HepG2 (cell line): ENCODE measurements around the gene OR1F1. TPM values are rescaled to one million over a fixed set of nuclear protein-coding genes. Genes with fewer than 3 reads are reported as not detected.

ENCODE experiments used
- ATAC-seq: fragments of 200-7000 bp; cut with Tn5 transposase; 3 replicates; pipeline ENCODE4 v1.9.1; 2020; ENCODE audit warnings: mild to moderate bottlenecking, moderate library complexity
- BruUV-seq: library from RNA; stranded (reverse); fragments of 400-500 nt; replicated peaks from 2 replicates; lab custom pipeline; 2021; lab: Mats Ljungman, UMichigan
- CTCF ChIA-PET: fragments of 300-600 bp; formaldehyde crosslinking; extraction: SDS; loops from one replicate; lab custom pipeline; 2021; ENCODE audit warnings: low total read pairs, inconsistent platforms, low intra/inter-chr PET ratio; lab: Yijun Ruan, JAX
- POLR2A ChIA-PET: fragments of 350-600 bp; sonication (Branson Sonifier 250); formaldehyde crosslinking; loops from one replicate; lab custom pipeline; 2020; ENCODE audit warnings: antibody characterized with exemption, inconsistent platforms; lab: Yijun Ruan, JAX
- DNase-seq: peaks from one replicate; pipeline ENCODE4 v3.0.0-alpha.2; 2015; ENCODE audit warnings: low spot score
- FAIRE-seq: peaks from 3 replicates; lab custom pipeline; 2011; peaks lifted over from hg19 to GRCh38; lab: Jason Lieb, UNC
- H2AFZ ChIP-seq: one replicate; pipeline ENCODE4 v1.6.1; 2011; ENCODE audit warnings: low read length, inconsistent platforms
- H3K27ac ChIP-seq: fragments of 300-600 bp; 3 replicates; pipeline ENCODE4 v1.8.0; 2011; ENCODE audit warnings: mixed run types, mild to moderate bottlenecking, mixed read lengths, low read length, inconsistent platforms; ENCODE audit not compliant: insufficient read depth; ENCODE audit errors: extremely low read length
- H3K27me3 ChIP-seq, 2 experiments: fragments of 200-600 bp in 1 of 2; 2 replicates in 1 of 2; 3 replicates in 1 of 2; pipeline versions ENCODE4 v1.6.0 to v1.8.0; 2011; ENCODE audit warnings: low read length in 2 of 2, mild to moderate bottlenecking in 2 of 2, moderate library complexity in 2 of 2, inconsistent platforms in 1 of 2; ENCODE audit not compliant: insufficient read depth in 2 of 2, control insufficient read depth in 1 of 2
- H3K36me3 ChIP-seq, 2 experiments: fragments of 200-600 bp in 1 of 2; replicated peaks in 1 of 2; 2 replicates in 1 of 2; 3 replicates in 1 of 2; pipeline versions ENCODE4 v1.5.1 to v1.8.0; 2011; ENCODE audit warnings: low read length in 2 of 2, inconsistent platforms in 1 of 2; ENCODE audit not compliant: insufficient read depth in 2 of 2, control insufficient read depth in 1 of 2
- H3K4me1 ChIP-seq: 2 replicates; pipeline ENCODE4 v1.5.1; 2012; ENCODE audit warnings: low read length, inconsistent platforms; ENCODE audit not compliant: insufficient read depth
- H3K4me2 ChIP-seq: 2 replicates; pipeline ENCODE4 v1.6.0; 2011; ENCODE audit warnings: low read depth, low read length, inconsistent platforms
- H3K4me3 ChIP-seq, 3 experiments: fragments of 200-600 bp in 1 of 3; sonication (generic), shearing (Covaris generic) in 1 of 3; replicated peaks in 1 of 3; 2 replicates each; pipeline ENCODE4 v1.5.1; 2011 to 2016; ENCODE audit warnings: low read length in 3 of 3, inconsistent platforms in 2 of 3, low read depth in 2 of 3, mild to moderate bottlenecking in 2 of 3, control low read depth in 1 of 3, mixed read lengths in 1 of 3; ENCODE audit not compliant: insufficient read depth in 1 of 3
- H3K79me2 ChIP-seq: one replicate; pipeline ENCODE4 v1.6.1; 2011; ENCODE audit warnings: low read length, inconsistent platforms; ENCODE audit not compliant: insufficient read depth
- H3K9ac ChIP-seq: 2 replicates; pipeline ENCODE4 v1.6.0; 2011; ENCODE audit warnings: mild to moderate bottlenecking, low read depth, low read length, inconsistent platforms; ENCODE audit not compliant: insufficient read depth
- H3K9me3 ChIP-seq: 2 replicates; pipeline ENCODE4 v1.5.1; 2012; ENCODE audit warnings: mild to moderate bottlenecking, low read length
- H4K20me1 ChIP-seq: 2 replicates; pipeline ENCODE4 v1.6.0; 2011; ENCODE audit warnings: inconsistent platforms, mild to moderate bottlenecking, low read length, moderate library complexity; ENCODE audit not compliant: insufficient read depth
- AHDC1 ChIP-seq: sonication (generic); formaldehyde crosslinking; IDR thresholded peaks from 2 replicates; pipeline ENCODE4 v1.5.1; 2020; ENCODE audit warnings: mild to moderate bottlenecking, missing genetic modification reagents, borderline replicate concordance
- IRX3 ChIP-seq: sonication (generic); formaldehyde crosslinking; IDR thresholded peaks from 2 replicates; pipeline ENCODE4 v1.8.1; 2023; ENCODE audit warnings: mild to moderate bottlenecking, low read depth, missing genetic modification reagents, borderline replicate concordance
- ZBTB33 ChIP-seq: sonication (generic); formaldehyde crosslinking; IDR thresholded peaks from 2 replicates; pipeline ENCODE4 v1.4.0; 2020; ENCODE audit warnings: missing genetic modification reagents
- ZBTB38 ChIP-seq: sonication (generic); formaldehyde crosslinking; IDR thresholded peaks from 2 replicates; pipeline ENCODE4 v1.5.1; 2020; ENCODE audit warnings: mild to moderate bottlenecking, missing genetic modification reagents
- ZNF562 ChIP-seq: sonication (generic); formaldehyde crosslinking; IDR thresholded peaks from 2 replicates; pipeline ENCODE4 v1.8.0; 2022; ENCODE audit warnings: missing genetic modification reagents, borderline replicate concordance
- WGBS: methylation state at CpG from one replicate; pipeline ENCODE4 v1.1.6; 2017; ENCODE audit warnings: low lambda C conversion rate; 5-methylcytosine and 5-hydroxymethylcytosine counted together
- in situ Hi-C: cut with HindIII; loops from 2 replicates; pipeline ENCODE4 v1.10.0; 2017; ENCODE audit warnings: low pct_unique_long_range_greater_than_20kb; ENCODE audit not compliant: extremely low pct_ligation_motif_present
- intact Hi-C: fragments of 100-400 bp; cut with micrococcal nuclease; formaldehyde crosslinking; loops from one replicate; pipeline ENCODE4 v1.10.0; 2022; ENCODE audit not compliant: unreplicated experiment
- polyA plus RNA-seq, 8 experiments: library from polyadenylated mRNA; depleted of rRNA in 3 of 8; stranded (reverse) in 7 of 8; unstranded in 1 of 8; fragments of >200 nt; fragmentation: Illumina TruSeq in 4 of 8; extraction: Trizol in 4 of 8; gene quantifications; 2 replicates each; pipeline versions ENCODE4 v1.2.1 to v1.2.3, GENCODE V29; 2011 to 2016; ENCODE audit warnings: low read depth in 4 of 8, missing spikeins in 1 of 8, mixed read lengths in 1 of 8; ENCODE audit not compliant: insufficient read depth in 1 of 8
- total RNA-seq, 5 experiments: library from RNA; depleted of rRNA; stranded (reverse); fragments of >200 nt; fragmentation: Illumina TruSeq; extraction: Trizol; gene quantifications; 2 replicates each; pipeline ENCODE4 v1.2.3, GENCODE V29; 2016; ENCODE audit warnings: low read depth in 1 of 5

The OR1F1 gene
- total and polyA plus RNA-seq, 2 of the 13 experiments (the other 11 are each of a cell fraction or from before 2014, with no cell fraction given): 0.90 TPM; not detected in 1

- ATAC-seq (no peak), DNase-seq (no peak), FAIRE-seq (no peak)
- TF ChIP-seq AHDC1 (CRISPR knock-in tag) (no peak), IRX3 (CRISPR knock-in tag) (no peak), ZBTB33 (CRISPR knock-in tag) (0 out of 2 replicates have a peak, but pooled peaks have one; percentile 27), ZNF562 (CRISPR knock-in tag) (no peak), ZBTB38 (CRISPR knock-in tag) (0 out of 2 replicates have a peak, but pooled peaks have one; percentile 48)
- ChIA-PET POLR2A (interaction anchor here (1.2 kb wide), 4 partner anchors 7 to 141 kb away, joined by 3 to 19 read pairs (median 6); partner anchors contain the start of genes HCFC1R1, THOC6 and ZNF213), CTCF (interaction anchor here (2.8 kb wide), 1 partner anchor 12 kb away, joined by 18 read pairs; no protein-coding TSS in a partner anchor)
- peaks cover 0 to 12% of the 10 kb centered on the region in 2 experiments; a peak in 1 of 5 replicates for H3K27me3 ChIP-seq
- no peak overlapping the region for H3K4me3 ChIP-seq
- in situ Hi-C loops (no loop called here), intact Hi-C loops (no loop called here)
- H3K4me1 ChIP-seq: peaks cover 69% of the 10 kb centered on the region
- peak overlapping the region; percentile 78; the same call in 1 of the 2 replicates for H3K4me2 ChIP-seq
- 76% methylated on average over 30 of the region's 37 CpGs for WGBS
- no peak overlapping the region for H3K9ac ChIP-seq
- no peak overlapping the region for H2AFZ ChIP-seq
- no TSS peak for BruUV-seq
- H3K36me3 ChIP-seq: no peaks in the 10 kb centered on the region
- H3K27ac ChIP-seq: no peak overlapping the region
- no peaks in the 10 kb centered on the region for H3K9me3 ChIP-seq
- no peaks in the 10 kb centered on the region for H4K20me1 ChIP-seq
- H3K79me2 ChIP-seq: no peaks in the 10 kb centered on the region
Measured at GRCh38 chr16:3164121-3164991, 23.6 kb upstream of the OR1F1 start.
